ENCODE results near the gene MYH8.

MYH8 gene

GRCh38 chr17:10380631-10381408 lies 40.9 kb downstream of the MYH8 start:
- no peak for DNase-seq (ENCODE audit: low read depth, low spot score)

DNA sequence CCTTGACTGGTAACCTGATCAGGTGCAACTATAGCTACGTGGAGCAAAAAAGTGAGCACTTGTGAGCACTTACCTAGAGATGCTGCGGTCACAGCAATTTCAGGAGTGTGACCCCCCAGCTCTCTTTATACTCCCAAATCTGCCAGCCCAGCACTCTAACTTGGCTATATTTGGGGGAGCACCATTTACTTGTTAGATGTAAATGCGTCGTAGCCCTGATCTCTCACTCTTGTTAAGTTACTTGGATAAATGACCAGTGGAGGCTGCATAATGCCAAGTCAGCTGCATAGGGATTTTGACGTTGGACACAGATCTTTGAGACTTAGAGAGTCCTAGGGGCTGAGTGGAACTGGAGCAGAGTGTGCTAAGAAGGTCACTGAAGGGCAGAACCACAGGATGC lies 48.8 kb downstream of the MYH8 start, which contains the start of gene MYH13:
Gene MYH13 (minus strand): TSS at position 101 of the 400 bp plus-strand sequence. CDS start 8,476 bp downstream, outside the sequence.
- no peak for DNase-seq (ENCODE audit: low read depth, low spot score)

GRCh38 chr17:10370016-10370608 lies 51.6 kb downstream of the MYH8 start:
- no peak for DNase-seq (ENCODE audit: low read depth, low spot score)

- no peak for DNase-seq (ENCODE audit: low read depth, low spot score)
These were observed 52.5 kb downstream of the MYH8 start for GRCh38 chr17:10369239-10369638.

DNA sequence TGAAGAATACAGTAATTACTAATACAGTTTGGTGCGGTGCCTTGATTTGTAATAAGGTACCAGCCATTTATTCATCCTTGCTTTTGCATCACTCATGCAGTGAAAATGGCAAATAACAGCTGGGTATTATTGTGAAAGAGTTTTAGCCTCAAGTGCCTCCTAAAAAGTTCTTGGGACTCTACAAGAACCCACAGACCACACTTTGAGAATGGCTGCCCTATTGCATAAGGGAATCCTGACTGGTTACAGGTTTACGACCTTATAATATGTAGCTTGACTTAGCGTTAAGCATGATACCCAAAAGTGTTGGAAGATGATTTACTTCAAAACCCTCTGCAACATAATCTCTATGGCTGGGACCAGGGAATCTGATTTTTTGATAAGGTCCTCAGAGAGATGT lies 53.2 kb downstream of the MYH8 start:
- DNase-seq (ENCODE audit: low read depth, low spot score) = no peak

GRCh38 chr17:10360578-10360977 lies 61.2 kb downstream of the MYH8 start:
- DNase-seq (ENCODE audit: low read depth, low spot score) = no peak

DNA sequence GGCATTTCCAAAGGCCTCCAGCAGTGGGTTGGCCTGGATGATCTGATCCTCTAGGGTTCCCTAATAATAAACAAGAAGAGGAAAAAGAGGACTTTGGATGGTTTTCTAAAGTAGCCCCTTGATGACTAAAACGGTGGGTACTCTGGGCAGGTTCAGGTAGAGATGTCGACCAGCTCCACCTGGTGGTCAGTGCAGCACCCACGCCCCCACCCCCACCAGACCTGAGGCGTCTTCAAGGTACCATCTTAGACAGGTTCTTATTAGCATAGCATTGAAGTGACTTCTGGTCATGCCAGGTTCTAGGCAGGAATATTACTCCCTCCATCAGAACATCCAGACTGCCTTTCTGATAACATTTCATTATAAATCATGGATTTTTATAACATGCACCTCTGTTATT lies 64.0 kb downstream of the MYH8 start:
- DNase-seq (ENCODE audit: low read depth, low spot score) = no peak

- no peak for DNase-seq (ENCODE audit: low read depth, low spot score)
These were observed 67.1 kb downstream of the MYH8 start for GRCh38 chr17:10354651-10355050.

DNA sequence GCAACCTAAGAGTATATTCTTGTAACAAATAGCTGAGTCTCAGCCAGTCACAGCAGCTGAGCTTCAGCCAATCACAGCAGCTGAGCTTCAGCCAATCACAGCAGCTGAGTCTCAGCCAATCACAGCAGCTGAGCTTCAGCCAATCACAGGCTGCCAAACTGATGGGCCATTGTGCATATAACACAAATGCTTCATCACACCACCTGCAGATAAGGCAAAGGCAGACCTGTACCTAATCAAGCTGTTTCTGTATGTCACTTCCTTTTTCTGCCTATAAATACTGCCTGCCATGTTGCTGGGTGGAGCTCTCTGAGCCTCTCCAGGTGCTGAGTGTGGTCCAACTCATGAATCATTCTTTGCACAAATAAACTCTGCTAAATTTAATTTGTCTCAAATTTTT lies 68.9 kb downstream of the MYH8 start:
- no peak for DNase-seq (ENCODE audit: low read depth, low spot score)

- DNase-seq (ENCODE audit: low read depth, low spot score) = no peak
These were observed 72.3 kb downstream of the MYH8 start for GRCh38 chr17:10349403-10349802.

- no peak for DNase-seq (ENCODE audit: low read depth, low spot score)
These were observed 76.9 kb downstream of the MYH8 start for GRCh38 chr17:10344816-10345215.
